Measurements from ENCODE around the gene NPEPPS. TPM values are rescaled to one million over a fixed set of nuclear protein-coding genes. Genes with fewer than 3 reads are reported as not detected.

Gene NPEPPS
- total and polyA plus RNA-seq, 9 donors = 96.8 to 166 (median 114) TPM

GRCh38 chr17:47652570-47652969 lies 121.7 kb downstream of the NPEPPS start:
- Histone ChIP-seq H3K9me3 (replicated peaks; ENCODE audit: control insufficient read depth, low read depth, low read length) (no peaks in the 10 kb centered on the region), H3K36me3 (ENCODE audit: control insufficient read depth, insufficient read depth, low read length) (peaks cover 49% of the 10 kb centered on the region)

GRCh38 chr17:47653442-47653841 lies 122.5 kb downstream of the NPEPPS start:
- H3K36me3 ChIP-seq (ENCODE audit: control insufficient read depth, insufficient read depth, low read length) = peaks cover 57% of the 10 kb centered on the region
- H3K4me3 ChIP-seq (ENCODE audit: low read length) = no peak overlapping the region
- H3K27me3 ChIP-seq (ENCODE audit: control insufficient read depth, insufficient read depth, low read length) = no peaks in the 10 kb centered on the region
- no peaks in the 10 kb centered on the region for H3K9me3 ChIP-seq (replicated peaks; ENCODE audit: control insufficient read depth, low read depth, low read length)
- H3K4me1 ChIP-seq (ENCODE audit: control insufficient read depth, insufficient read depth, low read length) = peaks cover 11% of the 10 kb centered on the region
- WGBS (ENCODE audit: insufficient coverage) = no CpG with 5 or more reads among the region's 2 CpGs
- DNase-seq = no peak
- no peak overlapping the region for H3K27ac ChIP-seq (ENCODE audit: low read length)

More at GRCh38 chr17:47652570-47652969, 121.7 kb downstream of the NPEPPS start:
- no peak overlapping the region for H3K27ac ChIP-seq (ENCODE audit: low read length)
- H3K4me3 ChIP-seq (ENCODE audit: low read length) = no peak overlapping the region
- WGBS (ENCODE audit: insufficient coverage) = 90% methylated on average over 3 of the region's 6 CpGs
- peaks cover 14% of the 10 kb centered on the region for H3K4me1 ChIP-seq (ENCODE audit: control insufficient read depth, insufficient read depth, low read length)
- H3K27me3 ChIP-seq (ENCODE audit: control insufficient read depth, insufficient read depth, low read length) = no peaks in the 10 kb centered on the region
- DNase-seq = no peak

GRCh38 chr17:47654991-47655390 lies 124.1 kb downstream of the NPEPPS start:
- DNase-seq = no peak
- Histone ChIP-seq H3K4me1 (ENCODE audit: control insufficient read depth, insufficient read depth, low read length) (peaks cover 5% of the 10 kb centered on the region), H3K4me3 (ENCODE audit: low read length) (no peak overlapping the region), H3K27me3 (ENCODE audit: control insufficient read depth, insufficient read depth, low read length) (no peaks in the 10 kb centered on the region), H3K27ac (ENCODE audit: low read length) (no peak overlapping the region), H3K9me3 (replicated peaks; ENCODE audit: control insufficient read depth, low read depth, low read length) (no peaks in the 10 kb centered on the region), H3K36me3 (ENCODE audit: control insufficient read depth, insufficient read depth, low read length) (peaks cover 66% of the 10 kb centered on the region)
- 47% methylated on average over 3 of the region's 6 CpGs for WGBS (ENCODE audit: insufficient coverage)

GRCh38 chr17:47660064-47660492 lies 129.2 kb downstream of the NPEPPS start:
- H3K9me3 ChIP-seq (replicated peaks; ENCODE audit: control insufficient read depth, low read depth, low read length) = no peaks in the 10 kb centered on the region
- H3K27ac ChIP-seq (ENCODE audit: low read length) = no peak overlapping the region
- no peak overlapping the region for H3K4me3 ChIP-seq (ENCODE audit: low read length)
- no peaks in the 10 kb centered on the region for H3K27me3 ChIP-seq (ENCODE audit: control insufficient read depth, insufficient read depth, low read length)
- H3K36me3 ChIP-seq (ENCODE audit: control insufficient read depth, insufficient read depth, low read length) = peaks cover 76% of the 10 kb centered on the region
- DNase-seq = peak; percentile 43
- no CpG with 5 or more reads among the region's 6 CpGs for WGBS (ENCODE audit: insufficient coverage)
- H3K4me1 ChIP-seq (ENCODE audit: control insufficient read depth, insufficient read depth, low read length) = no peaks in the 10 kb centered on the region

GRCh38 chr17:47663912-47664623 lies 133.2 kb downstream of the NPEPPS start:
- Histone ChIP-seq H3K27me3 (ENCODE audit: control insufficient read depth, insufficient read depth, low read length) (no peaks in the 10 kb centered on the region), H3K4me1 (ENCODE audit: control insufficient read depth, insufficient read depth, low read length) (no peaks in the 10 kb centered on the region), H3K9me3 (replicated peaks; ENCODE audit: control insufficient read depth, low read depth, low read length) (no peaks in the 10 kb centered on the region), H3K4me3 (ENCODE audit: low read length) (no peak overlapping the region), H3K27ac (ENCODE audit: low read length) (no peak overlapping the region), H3K36me3 (ENCODE audit: control insufficient read depth, insufficient read depth, low read length) (peaks cover 71% of the 10 kb centered on the region)
- 47% methylated on average over 3 of the region's 6 CpGs for WGBS (ENCODE audit: insufficient coverage)
- peak; percentile 57 for DNase-seq

- Histone ChIP-seq H3K27ac (ENCODE audit: low read length) (no peak overlapping the region), H3K36me3 (ENCODE audit: control insufficient read depth, insufficient read depth, low read length) (peaks cover 72% of the 10 kb centered on the region), H3K4me3 (ENCODE audit: low read length) (no peak overlapping the region), H3K9me3 (replicated peaks; ENCODE audit: control insufficient read depth, low read depth, low read length) (no peaks in the 10 kb centered on the region), H3K4me1 (ENCODE audit: control insufficient read depth, insufficient read depth, low read length) (no peaks in the 10 kb centered on the region), H3K27me3 (ENCODE audit: control insufficient read depth, insufficient read depth, low read length) (no peaks in the 10 kb centered on the region)
- no peak for DNase-seq
These were observed 133.7 kb downstream of the NPEPPS start for GRCh38 chr17:47664624-47664941.

GRCh38 chr17:47665655-47666054 lies 134.7 kb downstream of the NPEPPS start:
- peaks cover 77% of the 10 kb centered on the region for H3K36me3 ChIP-seq (ENCODE audit: control insufficient read depth, insufficient read depth, low read length)
- H3K27ac ChIP-seq (ENCODE audit: low read length) = no peak overlapping the region
- no peak overlapping the region for H3K4me3 ChIP-seq (ENCODE audit: low read length)
- no peaks in the 10 kb centered on the region for H3K9me3 ChIP-seq (replicated peaks; ENCODE audit: control insufficient read depth, low read depth, low read length)
- WGBS (ENCODE audit: insufficient coverage) = 89% methylated on average over 2 of the region's 3 CpGs
- no peak for DNase-seq
- H3K27me3 ChIP-seq (ENCODE audit: control insufficient read depth, insufficient read depth, low read length) = no peaks in the 10 kb centered on the region
- no peaks in the 10 kb centered on the region for H3K4me1 ChIP-seq (ENCODE audit: control insufficient read depth, insufficient read depth, low read length)

GRCh38 chr17:47669081-47669480 lies 138.2 kb downstream of the NPEPPS start:
- Histone ChIP-seq H3K27me3 (ENCODE audit: control insufficient read depth, insufficient read depth, low read length) (no peaks in the 10 kb centered on the region), H3K4me3 (ENCODE audit: low read length) (no peak overlapping the region), H3K9me3 (replicated peaks; ENCODE audit: control insufficient read depth, low read depth, low read length) (no peaks in the 10 kb centered on the region), H3K27ac (ENCODE audit: low read length) (no peak overlapping the region), H3K36me3 (ENCODE audit: control insufficient read depth, insufficient read depth, low read length) (peaks cover 74% of the 10 kb centered on the region), H3K4me1 (ENCODE audit: control insufficient read depth, insufficient read depth, low read length) (no peaks in the 10 kb centered on the region)
- no peak for DNase-seq
- 100% methylated on average over 1 of the region's 4 CpGs for WGBS (ENCODE audit: insufficient coverage)

- Histone ChIP-seq H3K27ac (ENCODE audit: low read length) (no peak overlapping the region), H3K9me3 (replicated peaks; ENCODE audit: control insufficient read depth, low read depth, low read length) (no peaks in the 10 kb centered on the region), H3K4me1 (ENCODE audit: control insufficient read depth, insufficient read depth, low read length) (no peaks in the 10 kb centered on the region), H3K4me3 (ENCODE audit: low read length) (no peak overlapping the region), H3K36me3 (ENCODE audit: control insufficient read depth, insufficient read depth, low read length) (peaks cover 78% of the 10 kb centered on the region), H3K27me3 (ENCODE audit: control insufficient read depth, insufficient read depth, low read length) (no peaks in the 10 kb centered on the region)
- no peak for DNase-seq
- 11% methylated on average over 1 of the region's 1 CpG for WGBS (ENCODE audit: insufficient coverage)
These were observed 139.2 kb downstream of the NPEPPS start for GRCh38 chr17:47670064-47670463.
